ENCODE data around the gene TRIM73. TPM values are rescaled to one million over a fixed set of nuclear protein-coding genes. Genes with fewer than 3 reads are reported as not detected.
"Not testable (repeated sequence)": the region's sequence is repeated elsewhere in the genome, so short reads cannot be mapped to it uniquely, and the experiment has no call there.

TRIM73 gene
- total RNA-seq, 3 donors from 2014 or later = 3.0 to 4.7 (median 4.7) TPM

DNA sequence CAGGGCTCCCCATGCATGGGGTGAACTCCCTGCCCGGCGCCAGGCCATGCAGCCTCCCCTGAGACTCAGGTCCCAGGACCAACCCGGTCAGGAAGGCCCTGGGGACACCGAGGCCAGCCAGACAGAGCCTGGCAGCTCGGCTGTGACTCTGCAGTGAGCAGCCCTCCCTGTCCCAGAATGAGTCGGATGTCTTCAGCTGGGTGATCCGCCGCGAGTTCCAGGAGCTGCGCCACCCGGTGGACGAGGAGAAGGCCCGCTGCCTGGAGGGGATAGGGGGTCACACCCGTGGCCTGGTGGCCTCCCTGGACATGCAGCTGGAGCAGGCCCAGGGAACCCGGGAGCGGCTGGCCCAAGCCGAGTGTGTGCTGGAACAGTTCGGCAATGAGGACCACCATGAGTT lies 9.2 kb downstream of the TRIM73 start:
- ATAC-seq; H3K27me3 Mint-ChIP-seq (ENCODE audit: low read depth); H3K4me3 Mint-ChIP-seq; H3K9me3 Mint-ChIP-seq; H3K4me1 Mint-ChIP-seq (ENCODE audit: low read depth); DNase-seq; H3K36me3 Mint-ChIP-seq (ENCODE audit: insufficient read depth): not testable (repeated sequence)

DNA sequence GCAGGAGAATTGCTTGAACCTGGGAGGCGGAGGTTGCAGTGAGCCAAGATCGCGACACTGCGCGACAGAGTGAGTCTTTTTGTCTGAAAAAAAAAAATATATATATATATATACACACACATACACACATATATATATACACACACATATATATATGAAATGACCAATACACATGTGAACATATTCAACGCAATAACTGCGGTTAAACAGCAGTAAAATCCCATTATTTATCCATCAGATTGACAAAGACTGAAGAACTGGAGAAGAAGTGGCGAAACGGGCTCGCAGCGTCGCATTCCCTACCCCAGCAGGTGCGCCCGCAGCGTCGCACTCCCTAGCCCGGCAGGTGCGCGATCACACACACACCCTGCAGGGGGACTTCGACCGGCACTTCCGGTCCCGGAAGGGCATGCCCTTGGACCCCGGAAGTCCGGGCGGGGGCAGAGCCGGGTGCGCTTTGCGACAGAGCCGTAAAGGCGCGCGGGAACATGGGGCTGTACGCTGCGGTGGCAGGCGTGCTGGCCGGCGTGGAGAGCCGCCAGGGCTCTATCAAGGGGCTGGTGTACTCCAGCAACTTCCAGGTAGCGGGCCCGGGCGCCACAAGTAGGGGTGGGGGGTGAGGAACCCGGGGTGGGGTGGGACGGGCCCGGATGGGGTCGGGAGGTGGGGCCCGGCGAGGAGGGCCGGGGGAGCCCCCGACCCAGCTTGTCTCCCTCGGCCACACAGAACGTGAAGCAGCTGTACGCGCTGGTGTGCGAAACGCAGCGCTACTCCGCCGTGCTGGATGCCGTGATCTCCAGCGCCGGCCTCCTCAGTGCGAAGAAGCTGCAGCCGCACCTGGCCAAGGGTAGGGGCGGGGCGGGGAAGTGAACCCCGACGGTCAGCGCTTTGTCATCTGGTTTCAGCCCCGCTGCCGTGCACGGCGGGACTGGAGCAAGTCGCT lies 14.7 kb downstream of the TRIM73 start:
- H3K27me3 Mint-ChIP-seq (ENCODE audit: low read depth); DNase-seq; H3K9me3 Mint-ChIP-seq; H3K4me1 Mint-ChIP-seq (ENCODE audit: low read depth); H3K36me3 Mint-ChIP-seq (ENCODE audit: insufficient read depth): not testable (repeated sequence)
- peak overlapping the region; percentile 58 for H3K4me3 Mint-ChIP-seq
- peak; percentile 93 to 97 for ATAC-seq

DNA sequence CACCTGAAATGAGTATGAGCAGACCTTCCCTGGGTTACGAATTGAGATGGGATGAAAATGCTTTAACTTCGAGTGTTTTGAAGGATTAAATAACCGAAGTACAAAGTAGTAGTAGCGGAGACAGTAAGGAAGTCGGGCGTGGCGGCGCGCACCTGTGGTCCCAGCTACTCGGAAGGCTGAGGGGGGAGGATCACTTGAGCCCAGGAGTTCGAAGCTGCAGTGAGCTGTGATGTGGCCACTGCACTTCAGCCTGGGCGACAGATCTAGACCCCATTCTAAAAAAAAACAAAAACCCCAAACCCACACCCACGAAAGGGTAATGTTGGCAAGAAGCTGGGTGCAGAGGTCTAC lies 15.4 kb downstream of the TRIM73 start:
- peak; percentile 6 to 7 for ATAC-seq
- not testable (repeated sequence) for H3K4me3 Mint-ChIP-seq; H3K36me3 Mint-ChIP-seq (ENCODE audit: insufficient read depth); H3K4me1 Mint-ChIP-seq (ENCODE audit: low read depth); H3K27me3 Mint-ChIP-seq (ENCODE audit: low read depth); DNase-seq; H3K9me3 Mint-ChIP-seq

DNA sequence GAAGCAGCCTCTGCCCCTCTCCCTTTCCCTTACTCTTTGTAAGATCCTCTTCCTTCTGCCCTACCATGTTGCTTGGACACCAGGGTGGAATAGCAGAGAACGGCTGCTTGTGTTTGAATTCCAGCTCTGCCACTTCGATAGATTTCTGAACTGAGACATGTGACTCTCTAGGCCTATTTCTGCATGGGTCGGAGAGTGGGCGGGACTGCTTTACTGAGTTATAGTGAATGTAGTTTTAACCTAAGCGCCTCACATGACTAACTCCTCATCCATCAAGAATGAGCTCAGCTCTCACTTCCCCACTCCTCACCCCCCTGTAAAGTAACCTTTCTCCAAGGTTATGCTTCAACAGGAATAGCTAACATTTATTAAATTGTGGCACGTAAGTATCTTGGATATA lies 18.8 kb downstream of the TRIM73 start:
- H3K4me3 Mint-ChIP-seq; H3K4me1 Mint-ChIP-seq (ENCODE audit: low read depth); H3K27me3 Mint-ChIP-seq (ENCODE audit: low read depth); H3K9me3 Mint-ChIP-seq; DNase-seq; ATAC-seq; H3K36me3 Mint-ChIP-seq (ENCODE audit: insufficient read depth): not testable (repeated sequence)

DNA sequence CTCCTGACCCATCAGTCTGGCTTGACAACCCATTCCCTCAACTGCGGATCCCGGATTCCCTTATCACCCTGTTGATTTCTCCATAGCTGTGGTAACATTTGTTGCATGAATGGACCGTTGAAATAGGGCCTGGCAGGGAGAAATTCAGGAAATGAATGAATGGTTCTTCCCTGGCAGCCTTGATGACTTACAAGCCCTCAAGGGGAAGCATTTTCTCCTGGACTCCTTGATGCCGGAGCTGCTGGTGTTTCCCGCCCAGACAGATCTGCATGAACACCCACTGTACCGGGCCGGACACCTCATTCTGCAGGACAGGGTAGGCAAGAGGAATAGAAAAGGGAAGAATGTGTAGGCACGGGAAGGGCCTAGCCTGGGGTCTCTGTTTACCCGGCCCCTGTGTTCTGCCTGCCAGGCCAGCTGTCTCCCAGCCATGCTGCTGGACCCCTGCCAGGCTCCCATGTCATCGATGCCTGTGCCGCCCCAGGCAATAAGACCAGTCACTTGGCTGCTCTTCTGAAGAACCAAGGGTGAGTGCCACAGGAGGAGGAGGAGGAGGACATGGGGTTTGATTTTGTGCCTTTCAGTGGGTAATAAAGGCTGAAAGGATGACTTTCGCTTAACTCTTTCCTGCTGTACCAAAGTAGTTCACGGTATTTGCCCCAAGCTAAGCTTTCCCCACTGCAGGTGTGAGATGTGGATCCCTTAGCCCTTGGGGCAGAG lies 19.4 kb downstream of the TRIM73 start:
- not testable (repeated sequence) for H3K9me3 Mint-ChIP-seq; ATAC-seq; H3K27me3 Mint-ChIP-seq (ENCODE audit: low read depth); DNase-seq; H3K36me3 Mint-ChIP-seq (ENCODE audit: insufficient read depth); H3K4me3 Mint-ChIP-seq; H3K4me1 Mint-ChIP-seq (ENCODE audit: low read depth)

DNA sequence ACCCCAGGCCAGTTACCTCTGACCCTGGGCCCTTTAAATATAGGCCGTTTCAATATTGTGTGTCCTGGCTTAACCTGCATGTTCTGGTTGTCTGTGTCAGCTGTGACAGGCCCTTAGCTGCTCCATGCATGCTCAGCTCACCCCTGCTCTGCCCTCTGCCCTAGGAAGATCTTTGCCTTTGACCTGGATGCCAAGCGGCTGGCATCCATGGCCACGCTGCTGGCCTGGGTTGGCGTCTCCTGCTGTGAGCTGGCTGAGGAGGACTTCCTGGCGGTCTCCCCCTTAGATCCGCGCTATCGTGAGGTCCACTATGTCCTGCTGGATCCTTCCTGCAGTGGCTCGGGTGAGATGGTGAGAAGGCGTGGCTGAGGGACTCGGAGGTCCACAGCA lies 20.0 kb downstream of the TRIM73 start:
- not testable (repeated sequence) for H3K4me1 Mint-ChIP-seq (ENCODE audit: low read depth); H3K36me3 Mint-ChIP-seq (ENCODE audit: insufficient read depth); H3K9me3 Mint-ChIP-seq; H3K4me3 Mint-ChIP-seq; H3K27me3 Mint-ChIP-seq (ENCODE audit: low read depth); DNase-seq; ATAC-seq

DNA sequence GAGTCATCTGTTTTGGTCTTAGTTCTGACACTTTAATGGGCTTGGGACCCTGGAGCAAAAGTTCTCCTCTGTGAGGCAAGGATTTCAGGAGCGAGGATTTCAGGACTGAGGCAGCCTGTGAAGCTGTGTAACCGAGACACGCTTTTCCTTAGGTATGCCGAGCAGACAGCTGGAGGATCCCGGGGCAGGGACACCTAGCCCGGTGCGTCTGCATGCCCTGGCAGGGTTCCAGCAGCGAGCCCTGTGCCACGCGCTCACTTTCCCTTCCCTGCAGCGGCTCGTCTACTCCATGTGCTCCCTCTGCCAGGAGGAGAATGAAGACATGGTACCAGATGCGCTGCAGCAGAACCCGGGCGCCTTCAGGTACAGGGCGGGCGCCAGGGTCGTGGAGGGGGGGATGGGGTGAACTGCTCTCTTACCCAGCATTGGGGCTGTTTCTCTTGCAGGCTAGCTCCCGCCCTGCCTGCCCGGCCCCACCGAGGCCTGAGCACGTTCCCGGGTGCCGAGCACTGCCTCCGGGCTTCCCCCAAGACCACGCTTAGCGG lies 20.5 kb downstream of the TRIM73 start:
- ATAC-seq; H3K4me3 Mint-ChIP-seq; H3K36me3 Mint-ChIP-seq (ENCODE audit: insufficient read depth); DNase-seq; H3K4me1 Mint-ChIP-seq (ENCODE audit: low read depth); H3K9me3 Mint-ChIP-seq; H3K27me3 Mint-ChIP-seq (ENCODE audit: low read depth): not testable (repeated sequence)

DNA sequence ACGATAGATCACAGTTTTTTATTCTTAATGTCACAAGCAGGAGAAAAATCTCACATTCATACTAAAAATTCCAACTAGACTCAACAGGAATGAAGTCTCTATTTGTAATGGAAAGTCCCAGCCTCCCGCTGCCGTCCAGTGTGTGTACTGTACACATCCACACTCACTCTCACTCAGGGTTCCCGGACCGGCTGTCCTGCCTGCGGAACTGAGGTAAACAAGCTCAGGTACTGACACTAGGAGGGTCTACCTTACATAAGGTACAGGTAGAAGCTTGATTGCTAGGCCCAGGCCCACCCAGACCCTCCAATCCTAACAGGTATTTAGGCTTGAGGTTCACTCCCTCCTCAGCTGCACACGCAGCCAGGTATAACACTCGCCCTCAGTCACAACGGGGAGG lies 21.4 kb downstream of the TRIM73 start:
- not testable (repeated sequence) for H3K4me3 Mint-ChIP-seq; H3K9me3 Mint-ChIP-seq; ATAC-seq; DNase-seq; H3K27me3 Mint-ChIP-seq (ENCODE audit: low read depth); H3K4me1 Mint-ChIP-seq (ENCODE audit: low read depth); H3K36me3 Mint-ChIP-seq (ENCODE audit: insufficient read depth)

DNA sequence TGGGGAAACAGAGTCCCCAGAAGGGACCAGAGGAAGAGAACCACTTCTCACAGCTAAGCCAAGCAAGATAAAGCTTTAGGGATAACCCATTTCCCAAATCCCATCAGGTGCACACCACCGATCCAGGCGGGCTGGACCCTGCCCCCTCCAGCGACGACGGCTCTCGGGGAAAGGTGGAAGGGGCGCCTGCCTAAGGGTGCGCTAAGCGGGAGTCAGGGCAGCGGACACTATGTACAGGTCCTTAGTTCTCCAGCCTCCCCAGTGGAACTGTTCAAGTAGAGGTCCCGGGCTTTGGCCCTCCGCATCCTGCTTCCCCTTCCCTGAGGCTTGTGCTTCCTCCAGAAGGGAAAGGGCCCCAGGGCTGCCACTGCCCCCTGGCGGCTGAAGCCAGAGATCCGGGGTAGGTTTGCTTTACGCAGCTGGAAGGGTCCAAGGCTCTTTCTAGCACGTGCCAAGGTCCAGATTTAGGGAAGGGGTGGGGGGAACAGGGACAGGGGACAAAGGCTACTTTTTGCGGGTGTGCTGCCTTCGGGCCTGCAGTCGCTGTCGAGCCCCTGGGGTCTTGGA lies 22.9 kb downstream of the TRIM73 start:
- not testable (repeated sequence) for H3K36me3 Mint-ChIP-seq (ENCODE audit: insufficient read depth); H3K4me1 Mint-ChIP-seq (ENCODE audit: low read depth); ATAC-seq; H3K4me3 Mint-ChIP-seq; DNase-seq; H3K27me3 Mint-ChIP-seq (ENCODE audit: low read depth); H3K9me3 Mint-ChIP-seq

DNA sequence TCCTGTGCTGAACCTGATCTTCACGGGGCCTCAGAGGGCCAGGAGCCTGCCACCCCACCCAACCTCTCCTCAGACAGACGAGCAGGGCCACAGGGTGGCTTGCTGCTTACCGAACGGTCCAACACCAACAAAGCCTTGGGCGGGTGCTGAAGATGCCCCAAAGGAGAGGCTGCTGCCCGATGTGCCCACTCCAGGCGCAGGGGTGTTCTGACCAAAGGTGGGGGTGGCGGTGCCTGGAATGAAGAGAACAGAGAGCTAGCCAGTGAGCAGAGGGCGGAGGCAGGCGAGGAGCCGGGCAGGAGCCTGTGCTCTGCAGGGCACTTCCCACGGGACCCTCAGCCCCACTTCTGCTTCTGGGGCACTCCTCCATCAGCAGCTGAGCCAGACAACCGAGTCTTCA lies 23.8 kb downstream of the TRIM73 start:
- not testable (repeated sequence) for ATAC-seq, H3K9me3 Mint-ChIP-seq

DNA sequence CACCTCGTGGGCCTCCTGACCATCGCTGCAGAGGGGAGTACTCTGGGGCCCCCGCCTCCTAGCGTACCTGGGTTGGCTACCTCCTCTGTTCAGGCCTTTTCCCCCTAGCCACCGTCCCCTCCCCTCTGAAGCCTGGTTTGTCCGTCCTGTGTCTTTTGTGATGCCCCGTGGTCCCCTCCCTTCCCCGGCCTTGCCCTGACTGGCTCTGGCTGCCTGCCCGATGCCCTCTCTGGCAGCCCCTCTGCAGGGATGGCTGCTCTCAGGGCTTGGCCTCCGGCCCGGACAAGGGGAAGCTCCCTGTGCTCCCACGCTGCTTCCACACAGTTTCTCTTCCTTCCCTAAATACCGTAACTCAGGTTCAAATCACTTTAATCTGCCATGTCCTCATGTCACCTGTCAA lies 24.3 kb downstream of the TRIM73 start:
- not testable (repeated sequence) for H3K36me3 Mint-ChIP-seq (ENCODE audit: insufficient read depth); H3K4me3 Mint-ChIP-seq; H3K27me3 Mint-ChIP-seq (ENCODE audit: low read depth); DNase-seq; H3K9me3 Mint-ChIP-seq; H3K4me1 Mint-ChIP-seq (ENCODE audit: low read depth); ATAC-seq

More for the DNA sequence above, 23.8 kb downstream of the TRIM73 start:
- H3K4me3 Mint-ChIP-seq; H3K4me1 Mint-ChIP-seq (ENCODE audit: low read depth); H3K27me3 Mint-ChIP-seq (ENCODE audit: low read depth); H3K36me3 Mint-ChIP-seq (ENCODE audit: insufficient read depth); DNase-seq: not testable (repeated sequence)

DNA sequence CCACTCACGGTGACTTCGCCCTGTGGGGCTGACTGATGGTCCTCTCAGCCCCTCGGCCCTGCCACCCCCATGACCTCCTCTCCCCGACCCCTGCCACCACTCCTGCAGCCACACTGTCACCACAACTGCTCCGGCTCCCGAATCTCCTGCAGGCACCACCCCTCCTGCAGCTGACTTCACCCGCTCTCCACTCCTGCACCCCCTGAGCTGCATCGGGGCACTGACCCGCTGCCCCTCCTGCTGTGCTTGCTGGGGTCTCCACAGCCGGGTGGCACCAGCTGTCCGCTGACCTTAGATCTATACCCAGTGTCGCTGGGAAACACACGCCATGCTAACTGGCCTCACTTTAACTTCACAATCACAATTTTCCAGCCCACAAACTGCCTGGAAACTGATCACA lies 24.7 kb downstream of the TRIM73 start:
- not testable (repeated sequence) for H3K36me3 Mint-ChIP-seq (ENCODE audit: insufficient read depth); H3K27me3 Mint-ChIP-seq (ENCODE audit: low read depth); ATAC-seq; H3K4me1 Mint-ChIP-seq (ENCODE audit: low read depth); H3K9me3 Mint-ChIP-seq; H3K4me3 Mint-ChIP-seq; DNase-seq

DNA sequence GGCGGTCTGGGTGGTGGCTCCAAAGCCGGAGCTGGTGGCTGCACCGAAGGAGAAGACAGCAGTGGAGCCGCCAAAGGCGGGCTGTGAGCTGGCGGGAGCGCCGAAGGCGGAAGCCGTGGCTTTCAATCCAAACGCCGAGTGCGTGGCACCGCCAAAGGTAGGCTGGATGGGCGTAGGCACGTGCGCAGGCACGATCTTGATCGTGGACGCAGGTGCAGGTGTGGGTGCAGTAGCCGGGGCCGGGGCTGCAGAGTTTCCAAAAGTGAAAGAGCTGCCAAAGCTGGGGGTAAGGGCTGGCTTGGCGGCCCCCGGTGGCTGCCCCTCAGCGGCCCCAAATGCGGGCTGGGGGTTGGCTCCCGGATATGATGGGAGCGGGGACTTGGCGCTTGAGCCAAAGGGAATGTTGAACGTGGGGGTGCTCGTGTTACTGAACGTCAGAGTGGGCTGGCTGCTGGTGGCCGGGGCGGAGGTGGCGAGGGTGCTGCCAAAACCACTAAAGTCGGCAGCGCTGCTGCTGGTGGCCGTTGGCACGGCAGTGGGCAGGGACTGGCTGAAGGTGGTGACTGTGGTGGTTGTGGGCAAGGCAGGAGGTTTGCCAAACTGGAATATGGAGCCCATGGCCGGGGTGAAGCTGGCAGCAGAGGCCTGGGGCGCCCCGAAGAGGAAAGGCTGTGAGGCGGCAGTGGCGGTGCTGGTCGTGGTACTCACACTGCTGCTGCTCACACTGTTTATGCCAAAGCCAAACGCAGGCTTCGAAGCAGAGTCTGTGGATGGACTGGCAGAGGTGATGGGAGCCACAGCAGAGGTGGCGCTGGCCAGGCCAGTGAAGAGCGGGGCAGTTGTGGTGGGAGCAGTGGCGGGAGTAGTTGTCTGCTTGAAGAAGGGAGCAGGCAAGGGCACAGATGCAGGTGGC lies 26.6 kb downstream of the TRIM73 start:
- ATAC-seq; H3K36me3 Mint-ChIP-seq (ENCODE audit: insufficient read depth); DNase-seq; H3K4me1 Mint-ChIP-seq (ENCODE audit: low read depth); H3K27me3 Mint-ChIP-seq (ENCODE audit: low read depth); H3K4me3 Mint-ChIP-seq; H3K9me3 Mint-ChIP-seq: not testable (repeated sequence)

DNA sequence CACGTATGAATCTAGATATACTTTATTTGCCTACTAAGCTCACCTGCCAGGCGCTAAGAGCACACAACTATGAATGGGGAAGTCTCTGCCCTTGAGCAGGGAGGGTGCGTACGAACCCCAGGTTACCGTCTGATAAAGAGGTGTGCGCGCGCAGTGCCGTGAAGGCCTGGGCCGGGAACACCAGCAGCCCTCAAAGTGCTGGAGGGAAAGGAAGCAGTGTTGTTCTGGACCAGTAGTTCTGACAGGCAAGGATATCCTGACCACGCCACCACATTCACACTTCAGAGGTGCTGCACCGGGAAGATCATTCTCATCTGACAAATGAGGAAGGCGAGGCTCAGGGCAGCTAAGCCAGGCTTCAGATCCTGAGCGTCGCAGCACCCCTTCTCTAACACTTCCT lies 28.1 kb downstream of the TRIM73 start:
- not testable (repeated sequence) for DNase-seq; H3K9me3 Mint-ChIP-seq; H3K27me3 Mint-ChIP-seq (ENCODE audit: low read depth); H3K4me3 Mint-ChIP-seq; ATAC-seq
- peaks cover 15% of the 10 kb centered on the region for H3K4me1 Mint-ChIP-seq (ENCODE audit: low read depth)
- H3K36me3 Mint-ChIP-seq (ENCODE audit: insufficient read depth) = peaks cover 10% of the 10 kb centered on the region

Data from activated T-cell treated with anti-CD3 and anti-CD28 coated beads, Interleukin-2, amount 50 U/mL, for 4 hours (primary cell).